OCI-LY1 (cell line): ENCODE measurements around the gene PDCD6IP.

Experiments
- H2AFZ ChIP-seq: fragments of 200-600 bp; sonication (generic), shearing (Covaris generic); 2 replicates; pipeline ENCODE4 v1.6.0; 2014; ENCODE audit warnings: antibody characterized with exemption, mild to moderate bottlenecking, low read length
- H3F3A ChIP-seq: fragments of 200-600 bp; sonication (generic), shearing (Covaris generic); 2 replicates; pipeline ENCODE4 v1.6.0; 2014; ENCODE audit warnings: mild to moderate bottlenecking, antibody characterized with exemption, low read length, moderate library complexity; ENCODE audit not compliant: insufficient read depth
- H3K27ac ChIP-seq: fragments of 200-600 bp; sonication (generic); 2 replicates; pipeline ENCODE4 v1.5.1; 2014; ENCODE audit warnings: low read length, mixed run types, mild to moderate bottlenecking, low read depth; ENCODE audit not compliant: poor library complexity, severe bottlenecking
- H3K27me3 ChIP-seq: fragments of 200-600 bp; sonication (generic); 2 replicates; pipeline ENCODE4 v1.6.0; 2014; ENCODE audit warnings: antibody characterized with exemption, mild to moderate bottlenecking, low read length, moderate library complexity; ENCODE audit not compliant: insufficient read depth
- H3K36me3 ChIP-seq: fragments of 200-600 bp; sonication (generic); 2 replicates; pipeline ENCODE4 v1.6.1; 2014; ENCODE audit warnings: mild to moderate bottlenecking, antibody characterized with exemption, low read length, moderate library complexity, mixed read lengths; ENCODE audit not compliant: insufficient read depth
- H3K4me1 ChIP-seq: fragments of 200-600 bp; sonication (generic); 2 replicates; pipeline ENCODE4 v1.5.1; 2014; ENCODE audit warnings: mild to moderate bottlenecking, low read length, moderate library complexity; ENCODE audit not compliant: insufficient read depth, severe bottlenecking
- H3K4me2 ChIP-seq: fragments of 200-600 bp; sonication (generic), shearing (Covaris generic); 2 replicates; pipeline ENCODE4 v1.6.1; 2014; ENCODE audit warnings: low read length
- H3K4me3 ChIP-seq: fragments of 200-600 bp; sonication (generic); 2 replicates; pipeline ENCODE4 v1.5.1; 2014; ENCODE audit warnings: low read length, low read depth, mild to moderate bottlenecking, mixed read lengths; ENCODE audit not compliant: poor library complexity, severe bottlenecking
- H3K79me2 ChIP-seq: fragments of 200-600 bp; shearing (Covaris generic); 2 replicates; pipeline ENCODE4 v1.6.1; 2016; ENCODE audit warnings: mixed run types, low read length, mixed read lengths; ENCODE audit not compliant: insufficient read depth
- H3K9ac ChIP-seq: fragments of 200-600 bp; sonication (generic), shearing (Covaris generic); 2 replicates; pipeline ENCODE4 v1.6.1; 2014; ENCODE audit warnings: mild to moderate bottlenecking, low read length, mixed read lengths
- H3K9me2 ChIP-seq: fragments of 200-600 bp; sonication (generic), shearing (Covaris generic); 2 replicates; pipeline ENCODE4 v1.6.1; 2014; ENCODE audit warnings: low read depth, mild to moderate bottlenecking, low read length, mixed read lengths
- H3K9me3 ChIP-seq: fragments of 200-600 bp; shearing (Covaris generic); 2 replicates; pipeline ENCODE4 v1.6.1; 2014; ENCODE audit warnings: low read length, mixed read lengths
- H4K20me1 ChIP-seq: fragments of 200-600 bp; sonication (generic), shearing (Covaris generic); 2 replicates; pipeline ENCODE4 v1.6.0; 2016; ENCODE audit warnings: mild to moderate bottlenecking, low read length; ENCODE audit not compliant: insufficient read depth
- EZH2 ChIP-seq: fragments of 200-600 bp; sonication (generic), shearing (Covaris generic); IDR thresholded peaks from 2 replicates; pipeline ENCODE4 v1.8.0; 2017; ENCODE audit warnings: borderline replicate concordance, mixed run types, mild to moderate bottlenecking, antibody characterized with exemption, low read length, moderate library complexity, mixed read lengths
- TF ChIP-seq, protein P1 (sequence below): fragments of 200-600 bp; sonication (generic), shearing (Covaris generic); IDR thresholded peaks from 2 replicates; pipeline ENCODE4 v1.5.1; 2017; ENCODE audit warnings: mild to moderate bottlenecking, antibody characterized with exemption, low read length, moderate library complexity, mixed read lengths

PDCD6IP gene

DNA sequence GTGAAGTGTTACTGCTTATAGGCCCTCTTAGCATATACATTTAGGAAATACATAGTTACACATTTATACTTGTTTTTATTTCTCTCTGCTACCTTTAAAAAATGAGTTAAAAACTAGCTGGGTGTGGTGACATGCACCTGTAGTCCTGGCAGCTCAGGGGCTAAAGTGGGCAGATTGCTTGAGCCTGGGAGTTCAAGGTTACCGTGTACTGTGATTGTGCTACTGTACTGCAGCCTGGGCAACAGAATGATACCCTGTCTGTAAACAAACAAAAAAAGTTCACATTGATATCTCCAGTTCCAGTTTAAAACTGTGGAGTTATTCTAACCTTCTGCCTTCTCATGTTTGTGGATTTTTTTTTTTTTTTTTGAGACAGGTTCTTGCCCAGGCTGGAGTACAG, 12.1 kb downstream of the PDCD6IP start:
- no peaks in the 10 kb centered on the region for H3K9me2 ChIP-seq
- no peak overlapping the region for H3K4me2 ChIP-seq
- H2AFZ ChIP-seq, result no peak overlapping the region
- no peak overlapping the region for H3K4me3 ChIP-seq
- H4K20me1 ChIP-seq, result no peaks in the 10 kb centered on the region
- no peaks in the 10 kb centered on the region for H3F3A ChIP-seq
- TF ChIP-seq, protein P1, sequence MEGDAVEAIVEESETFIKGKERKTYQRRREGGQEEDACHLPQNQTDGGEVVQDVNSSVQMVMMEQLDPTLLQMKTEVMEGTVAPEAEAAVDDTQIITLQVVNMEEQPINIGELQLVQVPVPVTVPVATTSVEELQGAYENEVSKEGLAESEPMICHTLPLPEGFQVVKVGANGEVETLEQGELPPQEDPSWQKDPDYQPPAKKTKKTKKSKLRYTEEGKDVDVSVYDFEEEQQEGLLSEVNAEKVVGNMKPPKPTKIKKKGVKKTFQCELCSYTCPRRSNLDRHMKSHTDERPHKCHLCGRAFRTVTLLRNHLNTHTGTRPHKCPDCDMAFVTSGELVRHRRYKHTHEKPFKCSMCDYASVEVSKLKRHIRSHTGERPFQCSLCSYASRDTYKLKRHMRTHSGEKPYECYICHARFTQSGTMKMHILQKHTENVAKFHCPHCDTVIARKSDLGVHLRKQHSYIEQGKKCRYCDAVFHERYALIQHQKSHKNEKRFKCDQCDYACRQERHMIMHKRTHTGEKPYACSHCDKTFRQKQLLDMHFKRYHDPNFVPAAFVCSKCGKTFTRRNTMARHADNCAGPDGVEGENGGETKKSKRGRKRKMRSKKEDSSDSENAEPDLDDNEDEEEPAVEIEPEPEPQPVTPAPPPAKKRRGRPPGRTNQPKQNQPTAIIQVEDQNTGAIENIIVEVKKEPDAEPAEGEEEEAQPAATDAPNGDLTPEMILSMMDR, result no peak
- TF ChIP-seq EZH2, result no peak
- no peaks in the 10 kb centered on the region for H3K4me1 ChIP-seq
- no peak overlapping the region for H3K27ac ChIP-seq
- no peaks in the 10 kb centered on the region for H3K9me3 ChIP-seq
- H3K79me2 ChIP-seq, result peaks cover 55% of the 10 kb centered on the region
- H3K9ac ChIP-seq, result no peak overlapping the region
- H3K27me3 ChIP-seq, result no peaks in the 10 kb centered on the region
- peaks cover 40% of the 10 kb centered on the region for H3K36me3 ChIP-seq

DNA sequence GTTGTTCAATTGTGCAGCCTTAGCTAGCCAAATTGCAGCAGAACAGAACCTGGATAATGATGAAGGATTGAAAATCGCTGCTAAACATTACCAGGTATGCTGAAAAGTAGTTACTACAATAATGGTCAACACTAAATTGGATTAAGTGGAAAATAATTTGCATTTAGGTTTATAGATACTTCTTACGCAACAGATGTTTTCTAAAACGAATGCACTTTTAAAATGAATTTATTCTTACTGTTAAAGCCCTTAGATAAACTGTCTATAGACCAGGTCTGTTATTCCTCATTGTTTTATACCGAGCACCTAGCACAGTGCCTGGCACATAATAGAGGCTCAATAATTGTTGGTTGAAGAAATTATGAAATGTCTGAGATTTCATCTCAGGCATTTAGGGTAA, 23.6 kb downstream of the PDCD6IP start:
- Histone ChIP-seq H4K20me1 (no peaks in the 10 kb centered on the region), H3K4me3 (no peak overlapping the region), H3K36me3 (peaks cover 71% of the 10 kb centered on the region), H3F3A (no peaks in the 10 kb centered on the region), H3K79me2 (no peaks in the 10 kb centered on the region), H3K4me1 (no peaks in the 10 kb centered on the region), H3K9me3 (no peaks in the 10 kb centered on the region), H3K9me2 (no peaks in the 10 kb centered on the region), H3K27ac (no peak overlapping the region), H3K27me3 (no peaks in the 10 kb centered on the region), H2AFZ (no peak overlapping the region), H3K4me2 (no peak overlapping the region), H3K9ac (no peak overlapping the region)
- TF ChIP-seq EZH2, result no peak
- TF ChIP-seq, protein P1, result no peak

DNA sequence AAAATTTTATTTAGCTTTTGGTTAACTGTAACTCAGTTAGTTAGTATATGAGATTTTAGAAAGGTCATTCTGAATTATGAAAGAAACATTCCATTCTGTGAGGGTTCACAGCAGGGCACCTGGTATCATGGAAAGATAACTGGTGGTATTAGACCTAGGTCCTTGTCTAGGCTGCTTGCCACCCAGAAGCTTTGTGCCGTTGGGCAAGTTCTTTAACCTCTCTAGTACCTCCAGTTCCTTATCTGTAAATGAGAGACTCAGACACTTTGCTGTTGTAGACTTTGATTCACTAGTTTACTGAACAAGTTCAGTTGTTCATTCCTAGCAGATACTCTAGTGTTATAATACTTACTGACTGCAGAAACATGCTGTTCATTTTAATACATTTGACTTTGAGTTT, 25.4 kb downstream of the PDCD6IP start:
- Histone ChIP-seq H3F3A (no peaks in the 10 kb centered on the region), H3K9me2 (no peaks in the 10 kb centered on the region), H3K9me3 (no peaks in the 10 kb centered on the region), H3K27me3 (no peaks in the 10 kb centered on the region), H4K20me1 (no peaks in the 10 kb centered on the region), H2AFZ (no peak overlapping the region), H3K9ac (no peak overlapping the region), H3K36me3 (peaks cover 83% of the 10 kb centered on the region), H3K4me2 (no peak overlapping the region), H3K4me3 (no peak overlapping the region), H3K27ac (no peak overlapping the region), H3K79me2 (no peaks in the 10 kb centered on the region), H3K4me1 (no peaks in the 10 kb centered on the region)
- no peak for TF ChIP-seq EZH2
- TF ChIP-seq, protein P1, result no peak
